DMS53 (cell line): ENCODE data around the gene CD274.
A peak's percentile ranks its signal among the peaks of the same experiment; 100 is the strongest.
"Not testable (repeated sequence)": the region's sequence is repeated elsewhere in the genome, so short reads cannot be mapped to it uniquely, and the experiment has no call there.

Experiments
- DNase-seq: peaks from one replicate; lab custom pipeline; 2025; lab: John Stamatoyannopoulos, UW

The CD274 gene

DNA sequence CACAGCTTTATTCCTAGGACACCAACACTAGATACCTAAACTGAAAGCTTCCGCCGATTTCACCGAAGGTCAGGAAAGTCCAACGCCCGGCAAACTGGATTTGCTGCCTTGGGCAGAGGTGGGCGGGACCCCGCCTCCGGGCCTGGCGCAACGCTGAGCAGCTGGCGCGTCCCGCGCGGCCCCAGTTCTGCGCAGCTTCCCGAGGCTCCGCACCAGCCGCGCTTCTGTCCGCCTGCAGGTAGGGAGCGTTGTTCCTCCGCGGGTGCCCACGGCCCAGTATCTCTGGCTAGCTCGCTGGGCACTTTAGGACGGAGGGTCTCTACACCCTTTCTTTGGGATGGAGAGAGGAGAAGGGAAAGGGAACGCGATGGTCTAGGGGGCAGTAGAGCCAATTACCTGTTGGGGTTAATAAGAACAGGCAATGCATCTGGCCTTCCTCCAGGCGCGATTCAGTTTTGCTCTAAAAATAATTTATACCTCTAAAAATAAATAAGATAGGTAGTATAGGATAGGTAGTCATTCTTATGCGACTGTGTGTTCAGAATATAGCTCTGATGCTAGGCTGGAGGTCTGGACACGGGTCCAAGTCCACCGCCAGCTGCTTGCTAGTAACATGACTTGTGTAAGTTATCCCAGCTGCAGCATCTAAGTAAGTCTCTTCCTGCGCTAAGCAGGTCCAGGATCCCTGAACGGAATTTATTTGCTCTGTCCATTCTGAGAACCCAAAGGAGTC lies at the start of gene CD274:
TSS of gene CD274 (plus strand) at position 184 of the 733 bp plus-strand sequence. CDS start 5,572 bp downstream, outside the sequence.
- DNase-seq: peak; percentile 98

DNA sequence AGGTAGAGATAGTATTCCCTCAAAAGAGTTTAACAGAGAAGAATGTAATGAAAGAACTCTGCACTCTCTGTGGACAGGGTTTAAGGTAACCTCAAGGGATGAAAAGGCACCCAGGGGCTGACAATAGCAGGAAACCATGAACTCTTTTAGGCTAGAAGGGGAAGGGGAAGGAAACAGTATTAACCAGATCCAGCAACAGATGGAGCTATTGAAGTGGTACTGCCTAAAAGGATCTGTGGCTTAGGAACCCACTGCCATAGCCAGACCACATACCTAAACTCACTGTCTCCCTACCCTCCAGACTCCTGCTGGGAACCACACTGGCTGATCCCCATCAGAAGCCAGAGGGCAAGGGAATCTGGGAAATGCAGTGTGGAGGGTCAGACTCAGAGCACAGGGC lies 48.1 kb upstream of the CD274 start:
- no peak for DNase-seq

DNA sequence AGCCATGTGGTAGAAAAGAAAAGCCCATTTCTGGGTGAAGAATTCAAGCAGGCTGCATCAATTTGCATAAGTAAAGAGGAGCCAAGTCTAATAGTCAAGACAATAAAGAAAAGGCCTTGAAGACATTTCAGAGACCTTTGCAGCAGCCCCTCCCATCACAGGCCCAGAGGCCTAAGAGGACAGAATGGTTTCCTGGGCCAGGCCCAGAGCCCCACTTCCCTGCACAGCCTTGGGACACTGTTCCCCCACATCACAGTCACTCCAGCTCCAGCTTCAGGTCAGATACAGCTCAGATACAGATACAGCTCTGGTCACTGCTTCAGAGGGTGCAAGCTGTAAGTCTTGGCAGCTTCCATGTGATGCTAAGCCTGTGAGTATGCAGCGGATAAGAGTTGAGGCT lies 41.7 kb upstream of the CD274 start:
- no peak for DNase-seq

DNA sequence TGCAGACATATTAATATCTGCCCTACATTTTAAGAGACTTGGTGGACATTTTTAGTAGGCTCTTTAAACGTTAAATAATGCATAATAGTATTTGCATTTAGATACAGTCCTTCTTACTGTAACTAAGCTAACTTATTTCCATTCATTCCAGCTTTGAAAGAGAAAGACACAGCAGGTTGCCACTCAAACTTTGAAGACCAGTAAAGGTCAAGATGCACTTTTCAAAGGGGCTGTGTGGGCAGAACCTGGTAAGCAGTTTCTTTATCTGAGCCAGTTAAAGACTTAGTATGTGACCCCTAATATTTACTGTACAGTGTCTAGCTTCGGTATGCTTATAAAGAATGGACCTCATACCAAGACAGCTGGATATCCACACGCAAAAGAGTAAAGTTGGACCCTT lies 33.4 kb upstream of the CD274 start:
- DNase-seq: no peak

DNA sequence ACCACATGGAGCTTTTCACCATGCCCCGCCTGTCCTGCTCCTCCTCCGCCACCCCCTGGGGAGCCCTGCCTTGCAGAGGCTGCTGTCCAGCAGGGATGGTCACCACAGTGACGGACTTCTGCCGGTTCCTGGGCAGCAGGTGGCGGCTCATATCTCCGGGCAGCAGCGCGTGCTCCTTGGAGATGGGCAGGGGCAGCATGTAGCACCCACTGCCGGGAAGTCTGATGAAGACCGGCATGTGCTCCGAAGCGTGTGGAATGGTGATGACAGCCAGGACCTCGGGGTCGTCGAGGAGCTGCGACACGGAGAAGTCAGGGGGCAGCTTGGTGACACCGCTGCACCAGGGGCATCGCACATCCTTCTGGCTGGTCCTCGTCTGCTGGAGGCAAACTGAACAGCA lies 31.9 kb upstream of the CD274 start:
- DNase-seq: no peak

DNA sequence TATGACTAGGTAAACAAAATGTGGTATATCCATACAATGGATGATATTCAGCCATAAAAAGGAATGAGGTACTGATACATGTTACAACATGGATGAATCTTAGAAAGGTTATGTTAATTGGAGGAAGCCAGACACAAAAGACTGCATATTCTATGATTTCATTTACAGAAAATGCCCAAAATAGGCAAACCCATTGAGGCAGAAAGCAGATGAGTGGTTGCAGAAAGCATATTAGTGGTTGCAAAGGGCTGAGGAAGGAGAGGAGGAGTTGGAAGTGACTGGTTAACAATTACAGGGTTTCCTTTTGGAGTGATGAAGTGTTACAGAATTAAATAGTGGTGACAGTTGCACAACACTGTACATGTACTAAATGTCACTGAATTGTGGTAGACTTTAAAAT lies 30.4 kb upstream of the CD274 start:
- no peak for DNase-seq

DNA sequence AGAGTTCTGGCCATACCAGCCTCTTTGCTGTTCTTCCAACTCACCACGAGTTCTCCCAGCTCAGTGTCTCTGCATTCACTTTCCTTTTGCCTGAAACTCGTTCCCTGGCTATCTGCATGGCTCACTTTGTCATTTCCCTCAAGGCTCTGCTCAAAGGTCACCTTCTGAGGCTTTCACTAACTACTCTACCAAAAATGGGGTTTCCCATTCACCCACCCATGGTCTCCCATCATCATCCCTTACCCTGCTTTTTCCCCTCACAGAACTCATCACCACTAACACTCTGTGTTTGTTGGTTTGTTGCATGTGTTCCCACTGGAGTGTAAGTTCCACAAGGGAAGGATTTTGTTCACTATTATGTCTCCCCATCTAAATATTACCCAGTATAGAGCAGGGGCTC lies 29.2 kb upstream of the CD274 start:
- DNase-seq: no peak

DNA sequence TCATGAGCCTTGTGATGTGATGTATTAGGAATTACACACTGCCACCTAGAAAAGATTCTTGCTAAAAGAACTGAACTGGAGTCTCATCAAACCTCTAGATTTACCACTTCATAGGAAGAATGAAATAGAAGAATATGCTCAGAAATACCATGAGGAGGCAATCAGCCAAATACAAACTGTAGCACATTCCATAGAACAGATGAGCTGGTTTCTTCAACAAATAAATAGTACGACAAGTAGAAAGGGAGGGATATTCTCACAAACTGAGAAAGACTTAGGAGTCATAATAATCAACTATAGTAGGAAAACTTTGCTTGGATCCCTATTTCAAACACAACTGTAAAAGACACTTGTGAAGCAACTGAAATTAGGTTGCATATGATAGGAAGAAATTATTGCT lies 28.1 kb upstream of the CD274 start:
- no peak for DNase-seq

DNA sequence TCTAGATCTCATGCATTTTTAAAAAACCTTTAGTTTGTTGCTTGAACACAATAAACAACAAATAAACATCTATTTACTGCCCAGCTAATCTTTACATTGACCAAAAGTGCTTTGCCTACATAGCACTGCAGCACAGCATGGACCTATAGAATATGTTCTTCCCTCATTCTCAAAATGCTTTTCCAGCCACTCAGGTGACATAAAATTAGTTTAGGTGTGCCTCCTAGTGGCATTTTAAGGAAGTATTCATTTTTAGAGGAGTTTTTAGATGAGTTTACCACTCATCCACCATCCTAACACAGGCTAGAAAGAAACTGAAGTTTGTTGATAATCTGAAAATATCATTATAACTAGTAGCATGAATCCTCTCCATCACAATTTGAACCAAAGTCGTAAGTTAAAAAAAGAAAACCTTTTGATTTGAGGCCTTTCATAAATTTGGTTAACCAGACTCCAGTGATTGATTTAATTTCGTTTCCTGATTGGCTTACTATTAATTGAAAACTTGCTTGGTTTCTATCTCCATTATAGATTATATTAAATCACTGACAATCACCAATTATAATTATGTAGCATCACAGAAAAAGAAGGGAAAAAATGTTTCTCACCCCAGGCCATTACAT lies 25.2 kb upstream of the CD274 start:
- peak; percentile 76 for DNase-seq

DNA sequence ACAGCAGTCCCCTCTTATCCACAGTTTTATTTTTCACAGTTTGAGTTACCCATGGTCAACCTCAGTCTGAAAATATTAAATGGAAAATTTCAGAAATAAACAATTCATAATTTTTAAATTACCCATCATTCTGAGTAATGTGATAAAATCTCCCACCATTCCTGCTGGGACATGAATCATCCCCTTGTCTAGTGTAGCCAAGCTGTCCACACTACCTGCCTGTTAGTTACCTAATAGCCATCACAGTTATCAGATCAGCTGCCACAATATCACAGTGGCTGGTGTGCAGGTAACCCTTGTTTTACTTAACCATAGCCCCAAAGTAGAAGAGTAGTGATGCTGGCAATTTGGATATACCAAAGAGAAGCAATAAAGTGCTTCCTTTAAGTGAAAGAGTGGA lies 23.3 kb upstream of the CD274 start:
- DNase-seq: no peak

DNA sequence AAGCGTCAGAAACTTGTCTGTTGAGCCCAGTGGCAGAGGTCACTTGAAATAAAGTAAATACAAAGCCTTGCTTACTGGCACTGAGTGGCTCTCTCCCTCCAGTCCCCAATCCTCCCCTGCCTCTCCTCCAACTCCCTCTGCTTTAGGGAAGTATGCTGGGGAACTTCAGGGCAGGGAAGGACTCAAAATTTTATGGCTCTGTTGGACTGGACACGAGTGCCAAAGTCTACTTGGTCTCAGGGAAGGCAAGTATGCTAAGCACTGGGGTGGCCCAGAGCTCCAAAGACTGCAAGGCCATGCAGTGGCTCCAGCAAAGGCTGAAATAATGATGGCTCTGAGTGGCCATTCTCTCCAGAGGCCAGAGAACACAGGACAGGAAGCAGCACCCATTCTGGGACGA lies 22.2 kb upstream of the CD274 start:
- DNase-seq: no peak

DNA sequence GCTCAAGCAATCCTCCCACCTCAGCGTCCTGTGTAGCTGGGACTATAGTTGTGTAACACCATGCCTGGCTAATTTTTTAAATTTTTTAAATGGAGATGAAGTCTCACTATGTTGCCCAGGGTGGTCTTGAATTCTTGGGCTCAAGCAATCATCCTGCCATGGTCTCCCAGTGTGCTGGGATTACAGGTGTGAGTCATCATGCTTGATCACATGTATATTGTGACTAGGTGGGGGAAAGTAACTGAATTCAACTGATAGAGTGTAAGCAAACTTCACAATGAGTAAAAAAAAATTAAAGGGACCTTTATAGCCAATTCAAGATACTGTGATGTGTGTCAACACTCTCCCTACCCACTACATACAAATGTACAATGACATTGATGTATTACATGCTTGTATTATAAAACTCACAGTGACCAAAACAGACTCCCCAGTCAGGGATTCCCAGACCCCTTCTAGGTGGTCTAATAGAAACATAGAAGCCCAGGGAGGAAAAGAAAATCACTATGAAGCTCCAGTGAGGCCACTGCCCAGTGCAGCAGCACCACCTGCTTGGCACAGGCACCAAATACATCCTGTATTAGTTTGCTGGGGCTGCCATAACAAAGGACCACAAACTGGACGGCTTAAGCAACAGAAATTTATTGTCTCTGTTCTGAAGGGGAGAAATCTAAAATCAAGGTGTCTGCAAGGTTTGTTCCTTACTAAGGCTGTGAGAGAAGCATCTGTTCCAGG lies 21.4 kb upstream of the CD274 start:
- DNase-seq: no peak

DNA sequence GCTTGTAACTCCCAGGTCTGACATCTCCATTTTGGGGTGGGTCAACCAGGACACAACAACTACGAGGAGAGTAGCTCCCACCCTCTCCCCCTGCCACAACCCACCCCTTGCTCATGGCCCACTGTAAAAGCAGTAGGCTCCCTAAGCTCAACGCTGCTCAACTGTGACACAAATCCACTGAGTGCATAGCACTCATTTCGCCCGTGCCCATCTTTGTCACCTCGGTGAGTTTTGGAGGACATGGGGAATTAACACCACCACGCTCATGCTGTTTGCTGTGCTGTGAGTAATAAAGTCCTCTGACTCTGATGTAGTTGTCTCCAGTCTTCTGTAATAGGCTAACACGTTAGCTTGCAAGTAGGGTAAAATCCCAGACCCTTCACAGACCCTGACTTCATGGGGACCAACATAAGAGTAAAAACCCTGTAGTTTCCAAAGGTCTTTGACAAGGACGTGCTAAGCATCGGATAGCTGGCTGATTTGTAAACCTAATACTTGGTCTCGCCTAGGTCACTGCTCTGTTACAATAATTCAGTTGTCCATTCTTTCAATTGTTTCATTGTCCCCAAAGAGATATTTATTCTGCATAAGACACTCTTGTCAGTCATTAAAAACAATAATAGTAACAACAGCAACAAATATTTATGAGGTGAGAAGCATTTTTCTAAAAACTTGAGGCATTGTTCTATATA lies 20.3 kb upstream of the CD274 start:
- DNase-seq: no peak

DNA sequence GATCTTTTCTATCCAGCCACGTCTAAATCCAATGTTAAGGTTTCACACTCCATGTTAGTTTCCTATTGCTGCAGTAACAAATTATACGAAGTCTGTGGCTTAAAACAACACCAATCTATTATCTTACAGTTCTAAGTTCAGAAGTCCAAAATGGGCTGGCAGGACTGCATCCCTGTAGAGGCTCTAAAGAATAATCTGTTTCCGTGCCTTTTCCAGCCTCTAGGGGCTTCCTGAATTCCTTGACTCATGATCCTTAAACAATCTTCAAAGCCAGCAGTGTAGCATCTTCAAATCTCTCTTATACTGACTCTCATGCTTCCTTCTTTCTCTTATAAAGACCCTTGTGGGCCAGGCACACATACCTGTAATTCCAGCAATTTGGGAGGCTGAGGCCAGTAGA lies 19.4 kb upstream of the CD274 start:
- DNase-seq: no peak

DNA sequence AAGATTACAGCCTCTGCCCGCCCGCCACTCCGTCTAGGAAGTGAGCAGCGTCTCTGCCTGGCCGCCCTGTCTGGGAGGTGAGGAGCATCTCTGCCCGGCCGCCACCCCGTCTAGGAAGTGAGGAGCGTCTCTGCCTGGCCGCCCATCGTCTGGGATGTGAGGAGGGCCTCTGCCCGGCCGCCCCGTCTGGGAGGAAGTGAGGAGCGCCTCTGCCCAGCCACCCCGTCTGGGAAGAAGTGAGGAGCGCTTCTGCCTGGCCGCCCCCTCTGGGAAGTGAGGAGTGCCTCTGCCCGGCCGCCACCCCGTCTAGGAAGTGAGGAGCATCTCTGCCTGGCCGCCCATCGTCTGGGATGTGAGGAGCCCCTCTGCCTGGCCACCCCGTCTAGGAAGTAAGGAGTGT lies 17.5 kb upstream of the CD274 start:
- not testable (repeated sequence) for DNase-seq

DNA sequence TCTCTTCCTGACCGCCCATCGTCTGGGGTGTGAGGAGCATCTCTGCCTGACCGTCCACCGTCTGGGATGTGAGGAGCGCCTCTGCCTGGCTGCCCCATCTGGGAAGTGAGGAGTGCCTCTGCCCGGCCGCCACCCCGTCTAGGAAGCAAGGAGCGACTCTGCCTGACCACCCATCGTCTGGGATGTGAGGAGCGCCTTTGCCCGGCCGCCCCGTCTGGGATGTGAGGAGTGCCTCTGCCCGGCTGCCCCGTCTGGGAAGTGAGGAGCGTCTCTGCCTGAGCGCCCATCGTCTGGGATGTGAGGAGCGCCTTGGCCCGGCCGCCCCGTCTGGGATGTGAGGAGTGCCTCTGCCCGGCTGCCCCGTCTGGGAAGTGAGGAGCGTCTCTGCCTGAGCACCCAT lies 17.0 kb upstream of the CD274 start:
- not testable (repeated sequence) for DNase-seq

DNA sequence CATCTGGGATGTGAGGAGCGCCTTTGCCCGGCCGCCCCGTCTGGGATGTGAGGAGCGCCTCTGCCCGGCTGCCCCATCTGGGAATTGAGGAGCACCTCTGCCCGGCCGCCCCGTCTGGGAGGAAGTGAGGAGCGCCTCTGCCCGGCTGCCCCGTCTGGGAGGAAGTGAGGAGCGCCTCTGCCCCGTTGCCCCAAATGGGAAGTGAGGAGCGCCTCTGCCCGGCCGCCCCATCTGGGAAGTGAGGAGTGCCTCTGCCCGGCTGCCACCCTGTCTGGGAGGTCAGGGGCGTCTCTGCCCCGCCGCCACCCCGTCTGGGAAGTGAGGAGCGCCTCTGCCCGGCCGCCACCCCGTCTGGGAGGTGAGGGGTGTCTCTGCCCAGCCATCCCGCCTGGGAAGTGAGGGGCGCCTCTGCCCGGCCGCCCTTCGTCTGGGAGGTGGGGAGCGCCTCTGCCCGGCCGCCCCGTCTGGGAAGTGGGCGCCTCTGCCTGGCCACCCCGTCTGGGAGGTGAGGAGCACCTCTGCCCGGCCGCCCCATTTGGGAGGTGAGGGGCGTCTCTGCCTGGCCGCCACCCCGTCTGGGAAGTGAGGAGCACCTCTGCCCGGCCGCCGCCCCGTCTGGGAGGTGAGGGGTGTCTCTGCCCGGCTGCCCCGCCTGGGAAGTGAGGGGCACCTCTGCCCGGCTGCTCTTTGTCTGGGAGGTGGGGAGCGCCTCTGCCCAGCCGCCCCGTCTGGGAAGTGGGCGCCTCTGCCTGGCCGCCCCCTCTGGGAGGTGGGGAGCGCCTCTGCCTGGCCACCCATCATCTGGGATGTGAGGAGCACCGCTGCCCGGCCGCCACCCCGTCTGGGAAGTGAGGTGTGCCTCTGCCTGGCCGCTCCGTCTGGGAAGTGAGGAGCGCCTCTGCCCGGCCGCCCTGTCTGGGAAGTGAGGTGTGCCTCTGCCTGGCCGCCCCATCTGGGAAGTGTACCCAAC lies 16.2 kb upstream of the CD274 start:
- not testable (repeated sequence) for DNase-seq

DNA sequence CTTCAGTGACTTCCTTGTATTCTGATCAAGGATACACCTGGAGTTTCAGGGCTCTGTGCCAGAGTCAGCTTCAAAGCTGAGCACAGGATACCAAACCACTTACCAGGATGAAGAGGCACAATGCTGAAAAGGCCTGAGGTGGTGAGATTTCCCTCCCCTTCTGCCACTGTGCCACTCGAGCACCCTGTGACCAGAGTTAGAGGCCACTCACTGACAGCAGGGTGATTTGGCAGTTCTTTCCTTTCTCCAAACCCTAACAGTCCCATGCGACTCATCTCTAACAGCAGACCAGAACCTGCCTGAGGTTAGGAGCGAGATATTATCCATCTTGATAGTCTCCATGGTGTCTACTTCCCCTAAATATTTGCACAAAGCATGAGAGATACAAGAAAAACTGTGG lies 14.4 kb upstream of the CD274 start:
- DNase-seq: peak; percentile 86

DNA sequence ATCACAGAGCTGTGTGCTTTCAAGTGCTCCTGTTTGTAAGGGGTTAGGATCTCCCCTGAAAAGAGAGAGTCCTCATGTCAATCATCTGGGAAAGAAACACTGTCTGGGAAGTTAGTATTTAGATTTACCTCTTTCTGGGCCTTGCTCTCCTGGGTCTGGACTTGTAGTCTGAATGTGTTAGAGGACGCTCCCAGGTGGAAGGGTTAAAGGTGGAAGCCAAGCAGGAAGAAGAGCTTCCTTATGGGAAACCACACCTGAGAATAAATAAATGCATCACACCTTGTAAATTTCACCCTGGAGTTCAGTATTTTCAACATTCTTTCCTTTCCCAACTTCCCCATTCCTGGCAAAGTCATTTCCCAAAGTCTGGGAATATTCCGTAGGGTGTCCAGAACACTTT lies 13.9 kb upstream of the CD274 start:
- DNase-seq: peak; percentile 29

DNA sequence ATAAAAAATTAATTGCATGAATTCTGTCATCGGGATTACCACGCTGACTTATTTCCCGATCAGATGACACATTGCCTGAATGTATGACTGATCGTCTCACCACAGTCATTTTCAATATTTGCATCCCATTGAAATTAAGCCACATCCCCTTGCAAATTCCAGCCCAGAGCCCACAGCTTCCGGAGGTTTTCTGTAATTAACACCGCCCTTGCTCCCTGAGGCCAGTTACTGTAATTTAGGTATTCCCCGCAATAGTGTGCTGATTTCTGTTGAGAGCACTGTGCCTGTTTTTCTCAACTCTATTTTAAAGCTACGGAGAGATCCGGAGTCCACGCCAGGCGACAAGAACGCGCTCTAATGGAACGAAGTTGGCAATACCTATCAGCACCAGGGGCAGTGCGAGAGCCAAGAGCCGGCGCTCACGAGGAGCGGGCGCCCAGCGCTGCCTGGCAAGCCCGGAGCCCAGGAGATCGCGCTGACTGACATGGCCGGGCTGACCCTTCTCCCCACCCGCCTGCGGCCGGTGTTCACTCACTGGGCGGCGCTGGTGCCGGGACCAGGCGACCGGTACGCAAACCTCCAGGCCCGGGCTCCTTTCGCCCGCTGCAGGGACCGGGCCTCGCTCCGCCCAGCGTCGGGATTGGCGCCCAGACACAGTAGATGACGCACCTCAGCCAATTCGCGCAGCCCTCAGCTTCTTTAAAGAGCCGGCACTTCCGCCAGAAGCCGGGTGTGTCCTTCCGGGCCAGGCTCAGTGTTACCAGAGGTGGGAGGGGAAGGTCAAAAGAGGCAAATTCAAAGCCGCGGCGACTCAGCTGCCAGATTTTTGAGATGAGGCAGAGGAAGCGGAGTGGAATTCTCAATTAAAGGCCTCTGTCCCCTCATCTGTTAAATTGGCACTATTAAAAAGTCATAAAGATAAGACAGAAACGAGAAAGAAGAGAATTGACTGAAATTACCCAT lies 12.8 kb upstream of the CD274 start, which contains the start of gene PLGRKT:
TSS of gene PLGRKT (minus strand) at position 672 of the 963 bp plus-strand sequence. CDS start 5,948 bp downstream, outside the sequence.
- peak; percentile 98 for DNase-seq
